PC-3 (cell line): ENCODE data around the gene TUBGCP6. TPM values are rescaled to one million over a fixed set of nuclear protein-coding genes. Genes with fewer than 3 reads are reported as not detected.

Experiments used
- ATAC-seq: fragments of 200-7000 bp; cut with Tn5 transposase; 2 replicates; pipeline ENCODE4 v1.9.1; 2020; ENCODE audit warnings: mild to moderate bottlenecking, moderate library complexity
- BruUV-seq: library from RNA; stranded (reverse); fragments of 400-500 nt; replicated peaks from 2 replicates; lab custom pipeline; 2021; lab: Mats Ljungman, UMichigan
- CTCF ChIA-PET: fragments of 300-600 bp; sonication (Branson Sonifier 250); formaldehyde crosslinking; loops from one replicate; lab custom pipeline; 2022; ENCODE audit warnings: antibody characterized with exemption; lab: Charles Lee
- POLR2A ChIA-PET: fragments of 300-600 bp; sonication (Branson Sonifier 250); formaldehyde crosslinking; loops from one replicate; lab custom pipeline; 2022; ENCODE audit warnings: antibody characterized with exemption; ENCODE audit not compliant: unreplicated experiment; lab: Charles Lee
- DNase-seq: peaks from one replicate; pipeline ENCODE4 v3.0.0-alpha.2; 2015
- H2AFZ ChIP-seq: fragments of 300-600 bp; sonication (generic); 2 replicates; pipeline ENCODE4 v1.6.0; 2016; ENCODE audit warnings: antibody characterized with exemption, low read length
- H3F3A ChIP-seq: fragments of 300-600 bp; sonication (generic); one replicate; pipeline ENCODE4 v1.6.0; 2017; ENCODE audit warnings: antibody characterized with exemption, low read length, control low read depth, mild to moderate bottlenecking; ENCODE audit not compliant: unreplicated experiment
- H3K27ac ChIP-seq: fragments of 300-600 bp; sonication (generic); 2 replicates; pipeline ENCODE4 v1.5.1; 2016; ENCODE audit warnings: mild to moderate bottlenecking, low read length
- H3K27me3 ChIP-seq: fragments of 300-600 bp; sonication (generic); 2 replicates; pipeline ENCODE4 v1.6.1; 2016; ENCODE audit warnings: low read length, mixed read lengths
- H3K36me3 ChIP-seq: fragments of 300-600 bp; sonication (generic); 2 replicates; pipeline ENCODE4 v1.6.1; 2016; ENCODE audit warnings: low read depth, mixed run types, low read length, mixed read lengths
- H3K4me1 ChIP-seq: fragments of 300-600 bp; sonication (generic); 2 replicates; pipeline ENCODE4 v1.5.1; 2016; ENCODE audit warnings: low read length; ENCODE audit not compliant: insufficient read depth
- H3K4me2 ChIP-seq: fragments of 300-600 bp; sonication (generic); 2 replicates; pipeline ENCODE4 v1.6.0; 2016; ENCODE audit warnings: low read length
- H3K4me3 ChIP-seq: fragments of 300-600 bp; sonication (generic); 2 replicates; pipeline ENCODE4 v1.5.1; 2016; ENCODE audit warnings: mild to moderate bottlenecking, low read length, mixed read lengths
- H3K79me2 ChIP-seq: fragments of 300-600 bp; sonication (generic); 2 replicates; pipeline ENCODE4 v1.6.1; 2017; ENCODE audit warnings: low read length, mixed read lengths
- H3K9ac ChIP-seq: fragments of 300-600 bp; sonication (generic); 2 replicates; pipeline ENCODE4 v1.6.0; 2016; ENCODE audit warnings: mild to moderate bottlenecking, low read length
- H3K9me2 ChIP-seq: fragments of 300-600 bp; sonication (generic); replicated peaks from 2 replicates; pipeline ENCODE4 v1.6.1; 2016; ENCODE audit warnings: mixed run types, low read length, mixed read lengths
- H3K9me3 ChIP-seq: fragments of 300-600 bp; sonication (generic); 2 replicates; pipeline ENCODE4 v1.6.1; 2016; ENCODE audit warnings: low read length, mixed read lengths
- H4K20me1 ChIP-seq: fragments of 300-600 bp; sonication (generic); 2 replicates; pipeline ENCODE4 v1.6.1; 2016; ENCODE audit warnings: low read length, mixed read lengths
- CTCF ChIP-seq: fragments of 300-600 bp; sonication (generic); conservative IDR thresholded peaks from 2 replicates; pipeline ENCODE4 v1.5.1; 2017; ENCODE audit warnings: antibody characterized with exemption, low read depth, mild to moderate bottlenecking, low read length
- EZH2 ChIP-seq: fragments of 300-600 bp; sonication (generic); IDR thresholded peaks from one replicate; pipeline ENCODE4 v1.6.1; 2017; ENCODE audit warnings: antibody characterized with exemption, mild to moderate bottlenecking, low read length; ENCODE audit not compliant: unreplicated experiment
- EZH2phosphoT487 ChIP-seq: fragments of 300-600 bp; sonication (generic); IDR thresholded peaks from 2 replicates; pipeline ENCODE4 v1.6.1; 2018; ENCODE audit warnings: mild to moderate bottlenecking, antibody characterized with exemption, low read length, borderline replicate concordance
- intact Hi-C: fragments of 100-400 bp; cut with micrococcal nuclease; formaldehyde crosslinking; loops from 2 replicates; pipeline ENCODE4 v1.9.0; 2023
- total RNA-seq: library from RNA; depleted of rRNA; stranded (reverse); fragments of >200 nt; gene quantifications from 2 replicates; pipeline ENCODE4 v1.2.3, GENCODE V29; 2014

TUBGCP6 gene
- total RNA-seq, 1 experiment from 2014 or later = 32.1 TPM

- Histone ChIP-seq H3K79me2 (peaks cover 5% of the 10 kb centered on the region; the same call in 1 of the 2 replicates), H3K4me1 (peaks cover 7% of the 10 kb centered on the region; the same call in 1 of the 2 replicates), H3K9me2 (no peaks in the 10 kb centered on the region), H4K20me1 (no peaks in the 10 kb centered on the region), H2AFZ (no peak overlapping the region), H3K27me3 (no peaks in the 10 kb centered on the region), H3K36me3 (no peaks in the 10 kb centered on the region), H3K4me3 (no peak overlapping the region), H3K4me2 (no peak overlapping the region), H3K27ac (no peak overlapping the region), H3K9me3 (no peaks in the 10 kb centered on the region), H3F3A (no peaks in the 10 kb centered on the region), H3K9ac (no peak overlapping the region)
- intact Hi-C loops = loop anchor here (5.0 kb wide), 1 partner anchor 89 kb away; the partner anchor contains the start of gene PPP6R2
- POLR2A ChIA-PET = interaction anchor here (0.5 kb wide), 1 partner anchor 225 kb away, joined by 3 read pairs; no protein-coding TSS in a partner anchor
- TF ChIP-seq EZH2phosphoT487 (no peak), CTCF (no peak), EZH2 (no peak)
- ATAC-seq (no peak), DNase-seq (no peak)
- BruUV-seq = no TSS peak
- CTCF ChIA-PET = interaction anchor here (0.6 to 0.8 kb wide), 2 partner anchors 18 to 89 kb away, joined by 4 to 16 read pairs; no protein-coding TSS in a partner anchor
Measured at GRCh38 chr22:50253046-50253915, 8.5 kb upstream of the TUBGCP6 start.

GRCh38 chr22:50252082-50253045 lies 7.5 kb upstream of the TUBGCP6 start:
- no TSS peak for BruUV-seq
- ATAC-seq (peak; percentile 73), DNase-seq (peak; percentile 62)
- H2AFZ ChIP-seq = no peak overlapping the region
- no peaks in the 10 kb centered on the region for H3K9me3 ChIP-seq
- POLR2A ChIA-PET = interaction anchor here (0.5 kb wide), 1 partner anchor 226 kb away, joined by 3 read pairs; no protein-coding TSS in a partner anchor
- H4K20me1 ChIP-seq = no peaks in the 10 kb centered on the region
- no peaks in the 10 kb centered on the region for H3K36me3 ChIP-seq
- no peak overlapping the region for H3K27ac ChIP-seq
- no peak overlapping the region for H3K4me3 ChIP-seq
- no peaks in the 10 kb centered on the region for H3K9me2 ChIP-seq
- H3K4me2 ChIP-seq = no peak overlapping the region
- intact Hi-C loops = loop anchor here (1.0 to 5.0 kb wide), 2 partner anchors 90 to 114 kb away; partner anchors contain the start of gene PPP6R2
- H3K4me1 ChIP-seq = peaks cover 7% of the 10 kb centered on the region; the same call in 1 of the 2 replicates
- H3F3A ChIP-seq = no peaks in the 10 kb centered on the region
- H3K9ac ChIP-seq = no peak overlapping the region
- no peaks in the 10 kb centered on the region for H3K27me3 ChIP-seq
- TF ChIP-seq CTCF (peak; percentile 68), EZH2 (no peak)
- CTCF ChIA-PET = interaction anchor here (0.6 to 0.8 kb wide), 2 partner anchors 19 to 90 kb away, joined by 4 to 16 read pairs; no protein-coding TSS in a partner anchor
- peaks cover 5% of the 10 kb centered on the region; the same call in 1 of the 2 replicates for H3K79me2 ChIP-seq
